ENCODE measurements around the gene PRM2. TPM values are rescaled to one million over a fixed set of nuclear protein-coding genes. Genes with fewer than 3 reads are reported as not detected.
A peak's percentile ranks its signal among the peaks of the same experiment; 100 is the strongest.

The PRM2 gene
- total RNA-seq, 1 donor from 2014 or later: not detected

DNA sequence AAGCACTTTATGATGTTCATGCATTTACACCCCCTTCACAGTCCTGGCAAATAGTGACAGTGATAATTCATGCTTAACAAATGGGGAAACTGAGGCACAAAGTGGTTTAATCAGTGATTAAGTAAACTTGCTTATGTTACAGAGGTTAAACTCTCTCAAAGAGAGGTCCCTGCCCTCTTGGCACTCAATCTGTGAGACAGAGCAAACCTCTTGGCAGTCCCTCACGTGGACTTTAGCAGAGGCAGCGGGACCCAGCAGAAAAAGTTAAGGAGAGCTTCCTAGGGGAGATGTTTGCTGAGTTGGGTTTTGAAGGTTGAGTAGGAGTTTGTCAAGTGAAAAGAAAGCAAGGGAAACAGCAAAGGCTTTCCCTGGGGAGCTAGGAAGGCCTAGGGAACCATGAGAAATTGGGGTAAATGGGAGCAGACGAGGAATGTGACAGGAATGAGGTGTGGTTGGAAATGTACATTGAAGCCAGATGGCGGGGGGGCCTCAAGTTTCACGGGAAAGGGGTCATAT is 31.0 kb downstream of the PRM2 start:
- TF ChIP-seq, protein P1, sequence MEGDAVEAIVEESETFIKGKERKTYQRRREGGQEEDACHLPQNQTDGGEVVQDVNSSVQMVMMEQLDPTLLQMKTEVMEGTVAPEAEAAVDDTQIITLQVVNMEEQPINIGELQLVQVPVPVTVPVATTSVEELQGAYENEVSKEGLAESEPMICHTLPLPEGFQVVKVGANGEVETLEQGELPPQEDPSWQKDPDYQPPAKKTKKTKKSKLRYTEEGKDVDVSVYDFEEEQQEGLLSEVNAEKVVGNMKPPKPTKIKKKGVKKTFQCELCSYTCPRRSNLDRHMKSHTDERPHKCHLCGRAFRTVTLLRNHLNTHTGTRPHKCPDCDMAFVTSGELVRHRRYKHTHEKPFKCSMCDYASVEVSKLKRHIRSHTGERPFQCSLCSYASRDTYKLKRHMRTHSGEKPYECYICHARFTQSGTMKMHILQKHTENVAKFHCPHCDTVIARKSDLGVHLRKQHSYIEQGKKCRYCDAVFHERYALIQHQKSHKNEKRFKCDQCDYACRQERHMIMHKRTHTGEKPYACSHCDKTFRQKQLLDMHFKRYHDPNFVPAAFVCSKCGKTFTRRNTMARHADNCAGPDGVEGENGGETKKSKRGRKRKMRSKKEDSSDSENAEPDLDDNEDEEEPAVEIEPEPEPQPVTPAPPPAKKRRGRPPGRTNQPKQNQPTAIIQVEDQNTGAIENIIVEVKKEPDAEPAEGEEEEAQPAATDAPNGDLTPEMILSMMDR (IDR thresholded peaks at IDR 0.05): no peak
- H3K36me3 ChIP-seq: no peaks in the 10 kb centered on the region
- H3K27me3 ChIP-seq: no peaks in the 10 kb centered on the region
- no peak overlapping the region for H3K27ac ChIP-seq
- intact Hi-C loops (cut with DNase I): no loop called here
- no peak overlapping the region for H3K4me3 ChIP-seq
- H3K9me3 ChIP-seq: no peaks in the 10 kb centered on the region
- peaks cover 0 to 4% of the 10 kb centered on the region in 2 donors for H3K4me1 ChIP-seq
- no peak for DNase-seq (ENCODE audit: low spot score in 2 of 2)

DNA sequence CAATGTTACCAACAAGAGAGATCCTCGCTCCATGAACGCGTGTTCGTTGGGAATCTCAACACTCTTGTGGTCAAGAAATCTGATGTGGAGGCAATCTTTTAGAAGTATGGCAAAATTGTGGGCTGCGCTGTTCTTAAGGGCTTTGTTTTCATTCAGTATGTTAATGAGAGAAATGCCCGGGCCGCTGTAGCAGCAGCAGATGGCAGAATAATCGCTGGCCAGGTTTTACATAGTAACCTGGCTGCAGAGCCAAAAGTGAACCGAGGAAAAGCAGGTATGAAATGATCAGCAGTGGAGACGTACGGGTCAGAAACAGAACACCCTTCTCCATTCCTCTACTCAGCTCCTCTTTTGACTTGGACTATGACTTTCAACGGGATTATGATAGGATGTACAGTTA is 33.6 kb downstream of the PRM2 start:
- Histone ChIP-seq H3K27ac (no peak overlapping the region), H3K27me3 (no peaks in the 10 kb centered on the region), H3K36me3 (no peaks in the 10 kb centered on the region), H3K4me3 (no peak overlapping the region), H3K9me3 (no peaks in the 10 kb centered on the region), H3K4me1 (peaks cover 0 to 5% of the 10 kb centered on the region in 2 donors)
- intact Hi-C loops (cut with DNase I): no loop called here
- no peak for DNase-seq (ENCODE audit: low spot score in 2 of 2)
- TF ChIP-seq, protein P1 (IDR thresholded peaks at IDR 0.05): no peak

DNA sequence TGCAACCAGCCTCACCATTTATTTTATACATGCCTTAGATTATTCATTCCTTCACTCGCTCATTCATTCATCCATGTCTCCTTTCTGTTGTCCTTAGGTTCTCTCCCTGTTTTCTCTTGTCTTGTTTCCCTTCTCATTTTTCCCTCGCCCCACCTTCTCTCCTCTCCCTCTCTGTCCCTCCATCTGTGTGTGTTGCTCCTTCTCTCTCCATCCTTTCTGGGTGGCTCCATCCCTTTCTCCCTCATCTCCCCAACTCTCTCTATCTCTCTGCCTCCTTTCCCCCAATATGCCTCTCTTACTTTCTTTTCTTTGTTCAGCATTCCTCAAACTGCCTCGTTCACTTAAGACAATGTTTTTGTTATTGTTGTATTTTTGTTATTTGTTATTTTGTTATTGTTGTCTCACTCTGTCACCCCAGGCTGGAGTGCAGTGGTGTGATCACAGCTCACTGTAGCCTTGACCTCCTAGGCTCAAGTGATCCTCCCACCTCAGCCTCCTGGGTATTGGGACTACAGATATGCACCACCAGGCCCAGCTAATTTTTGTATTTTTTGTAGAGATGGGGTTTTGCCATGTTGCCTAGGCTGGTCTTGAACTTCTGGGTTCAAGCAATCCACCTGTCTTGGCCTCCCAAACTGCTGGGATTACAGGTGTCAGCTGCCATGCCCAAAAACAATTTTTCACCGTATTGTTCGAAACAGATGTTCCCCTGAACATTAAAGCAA is 34.6 kb downstream of the PRM2 start:
- no peaks in the 10 kb centered on the region for H3K36me3 ChIP-seq
- intact Hi-C loops (cut with DNase I): no loop called here
- H3K27ac ChIP-seq: peak overlapping the region in 1 of 2 donors; percentile 62
- H3K4me3 ChIP-seq: no peak overlapping the region
- no peak for DNase-seq (ENCODE audit: low spot score in 2 of 2)
- H3K4me1 ChIP-seq: peaks cover 0 to 5% of the 10 kb centered on the region in 2 donors
- H3K9me3 ChIP-seq: no peaks in the 10 kb centered on the region
- TF ChIP-seq, protein P1 (IDR thresholded peaks at IDR 0.05): no peak
- no peaks in the 10 kb centered on the region for H3K27me3 ChIP-seq

DNA sequence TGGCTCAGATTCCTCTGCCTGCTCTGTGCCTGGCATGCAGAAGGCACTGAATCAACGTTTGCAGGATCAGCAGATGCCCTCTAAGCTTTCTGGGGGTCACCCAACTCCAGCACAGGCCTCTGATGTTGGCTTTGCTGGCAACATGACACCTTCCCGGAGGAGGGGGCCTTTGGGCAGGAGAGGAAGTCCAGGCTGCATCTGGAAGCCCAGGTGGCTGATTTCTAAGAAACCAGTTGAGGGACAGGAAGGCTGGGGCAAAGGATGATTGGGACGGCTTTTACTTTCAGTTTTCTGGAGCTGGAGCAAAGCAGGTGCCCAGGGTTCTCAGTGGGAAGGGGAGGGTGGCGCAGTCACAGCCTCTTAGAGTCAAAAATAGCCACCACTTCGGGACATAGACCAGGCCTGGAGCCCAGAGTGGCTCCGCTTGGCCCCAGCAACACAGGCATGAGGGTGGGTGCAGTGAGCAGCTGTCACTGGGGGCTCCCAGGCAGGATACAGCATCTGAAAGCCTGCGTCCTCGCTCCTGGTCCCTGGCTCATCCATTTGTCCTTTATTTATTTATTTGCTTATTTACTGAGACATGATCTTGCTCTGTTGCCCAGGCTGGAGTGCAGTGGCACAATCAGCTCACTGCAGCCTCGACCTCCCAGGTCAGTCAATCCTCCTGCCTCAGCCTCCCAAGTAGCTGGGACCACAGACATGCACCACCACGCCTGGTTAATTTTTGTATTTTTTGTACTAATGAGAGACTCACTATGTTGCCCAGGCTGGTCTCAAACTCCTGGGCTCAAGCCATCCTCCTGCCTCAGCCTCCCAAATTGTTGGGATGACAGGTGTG is 35.4 kb downstream of the PRM2 start:
- TF ChIP-seq, protein P1 (IDR thresholded peaks at IDR 0.05): no peak
- peak overlapping the region; percentile 61 to 62 for H3K27ac ChIP-seq
- peaks cover 0 to 5% of the 10 kb centered on the region in 2 donors for H3K4me1 ChIP-seq
- intact Hi-C loops (cut with DNase I): no loop called here
- no peaks in the 10 kb centered on the region for H3K9me3 ChIP-seq
- H3K27me3 ChIP-seq: no peaks in the 10 kb centered on the region
- DNase-seq (ENCODE audit: low spot score in 2 of 2): no peak
- H3K4me3 ChIP-seq: peak overlapping the region in 1 of 2 donors; percentile 32
- H3K36me3 ChIP-seq: no peaks in the 10 kb centered on the region

DNA sequence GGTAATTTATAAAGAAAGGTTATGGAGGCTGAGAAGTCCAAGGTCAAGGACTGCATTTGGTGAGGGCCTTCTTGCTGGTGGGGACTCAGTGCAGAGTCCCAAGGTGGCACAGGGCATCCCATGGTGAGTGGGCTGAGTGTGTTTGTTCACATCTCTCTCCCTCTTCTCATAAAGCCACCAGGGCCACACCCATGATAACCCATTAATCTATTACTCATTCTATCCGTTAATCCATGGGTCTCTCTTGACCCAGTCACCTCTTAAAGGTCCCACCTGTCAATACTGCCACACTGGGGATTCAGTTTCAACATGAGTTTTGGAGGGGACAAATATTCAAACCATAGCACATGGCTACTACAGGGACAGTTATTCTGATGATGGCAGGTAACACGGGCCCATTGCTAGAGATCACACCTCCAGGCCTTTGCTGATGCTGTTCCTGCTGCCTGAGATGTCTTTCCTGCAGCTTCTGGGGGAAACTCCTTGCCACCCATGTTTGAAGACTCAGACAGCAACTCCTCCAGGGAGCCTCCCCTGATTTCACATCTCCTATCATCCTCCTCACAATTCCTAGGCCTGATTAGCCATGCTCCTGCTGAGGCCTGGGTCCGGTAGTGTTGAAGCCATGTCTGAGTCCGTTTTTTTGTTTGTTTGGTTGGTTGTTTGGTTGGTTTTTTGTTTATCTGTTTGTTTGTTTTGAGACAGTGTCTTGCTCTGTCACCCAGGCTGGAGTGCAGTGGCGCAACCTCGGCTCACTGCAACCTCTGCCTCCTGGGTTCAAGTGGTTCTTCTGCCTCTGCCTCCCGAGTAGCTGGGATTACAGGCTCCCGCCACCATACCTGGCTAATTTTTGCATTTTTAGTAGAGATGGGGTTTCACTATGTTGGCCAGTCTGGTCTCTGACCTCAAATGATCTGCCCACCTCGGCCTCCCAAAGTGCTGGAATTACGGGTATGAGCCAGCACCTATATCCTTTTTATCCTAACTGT is 36.3 kb downstream of the PRM2 start:
- Histone ChIP-seq H3K27ac (peak overlapping the region in 1 of 2 donors; percentile 62), H3K9me3 (no peaks in the 10 kb centered on the region), H3K36me3 (no peaks in the 10 kb centered on the region), H3K27me3 (no peaks in the 10 kb centered on the region), H3K4me1 (peaks cover 0 to 5% of the 10 kb centered on the region in 2 donors), H3K4me3 (no peak overlapping the region)
- DNase-seq (ENCODE audit: low spot score in 2 of 2): no peak
- TF ChIP-seq, protein P1 (IDR thresholded peaks at IDR 0.05): no peak
- intact Hi-C loops (cut with DNase I): no loop called here

All from ascending aorta (tissue), 2 donors.